ENCODE measurements around the gene HOXC12. TPM values are rescaled to one million over a fixed set of nuclear protein-coding genes. Genes with fewer than 3 reads are reported as not detected.
A peak's percentile ranks its signal among the peaks of the same experiment; 100 is the strongest.

Gene HOXC12, protein sequence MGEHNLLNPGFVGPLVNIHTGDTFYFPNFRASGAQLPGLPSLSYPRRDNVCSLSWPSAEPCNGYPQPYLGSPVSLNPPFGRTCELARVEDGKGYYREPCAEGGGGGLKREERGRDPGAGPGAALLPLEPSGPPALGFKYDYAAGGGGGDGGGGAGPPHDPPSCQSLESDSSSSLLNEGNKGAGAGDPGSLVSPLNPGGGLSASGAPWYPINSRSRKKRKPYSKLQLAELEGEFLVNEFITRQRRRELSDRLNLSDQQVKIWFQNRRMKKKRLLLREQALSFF
- total RNA-seq: not detected
- not detected for polyA plus RNA-seq

DNA sequence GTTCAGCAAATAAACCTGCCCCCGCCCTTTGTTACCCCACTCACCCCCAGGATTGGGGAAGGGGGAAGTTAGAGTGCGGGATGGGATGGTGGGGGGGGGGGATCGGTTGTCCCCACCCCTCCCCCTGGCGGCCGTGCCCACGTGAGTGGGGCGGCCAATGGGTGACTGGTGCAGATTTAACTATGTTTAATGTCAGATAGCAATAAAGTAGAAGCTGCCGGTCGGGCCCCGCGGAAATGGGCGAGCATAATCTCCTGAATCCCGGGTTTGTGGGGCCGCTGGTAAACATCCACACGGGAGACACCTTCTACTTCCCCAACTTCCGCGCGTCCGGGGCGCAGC lies at the start of gene HOXC12:
Gene HOXC12 (plus strand): TSS at position 210 of the 342 bp plus-strand sequence. CDS start 27 bp downstream, at position 237.
- Mint-ChIP-seq H3K36me3 (peaks cover 0 to 2% (median 0%) of the 10 kb centered on the region in 3 donors), H3K4me3 (peak within 1 kb of the TSS in 4 of 7 donors; percentile 37 to 69 (median 42)), H3K27me3 (peaks cover 88 to 94% of the 10 kb centered on the region in 2 donors), H3K4me1 (peaks cover 19 to 43% (median 25%) of the 10 kb centered on the region in 3 donors), H3K27ac (peak within 1 kb of the TSS in 2 of 8 donors; percentile 39 to 72), H3K9me3 (peaks cover 0 to 12% (median 4%) of the 10 kb centered on the region in 5 donors)
- no peak within 1 kb of the TSS for H3K27ac ChIP-seq (ENCODE audit: low read depth, low read length)
- DNase-seq: no peak
- no peaks in the 10 kb centered on the region for H3K9me3 ChIP-seq (ENCODE audit: low read length)
- peaks cover 95% of the 10 kb centered on the region for H3K27me3 ChIP-seq (ENCODE audit: insufficient read depth, low read length, poor library complexity, severe bottlenecking)
- no peaks in the 10 kb centered on the region for H3K36me3 ChIP-seq (ENCODE audit: insufficient read depth, low read length)
- H3K4me3 ChIP-seq (ENCODE audit: low read length): no peak within 1 kb of the TSS
- POLR2A ChIA-PET: no interaction called here
- CTCF ChIA-PET: no interaction called here
- H3K4me1 ChIP-seq (ENCODE audit: insufficient read depth, low read length): peaks cover 21% of the 10 kb centered on the region

DNA sequence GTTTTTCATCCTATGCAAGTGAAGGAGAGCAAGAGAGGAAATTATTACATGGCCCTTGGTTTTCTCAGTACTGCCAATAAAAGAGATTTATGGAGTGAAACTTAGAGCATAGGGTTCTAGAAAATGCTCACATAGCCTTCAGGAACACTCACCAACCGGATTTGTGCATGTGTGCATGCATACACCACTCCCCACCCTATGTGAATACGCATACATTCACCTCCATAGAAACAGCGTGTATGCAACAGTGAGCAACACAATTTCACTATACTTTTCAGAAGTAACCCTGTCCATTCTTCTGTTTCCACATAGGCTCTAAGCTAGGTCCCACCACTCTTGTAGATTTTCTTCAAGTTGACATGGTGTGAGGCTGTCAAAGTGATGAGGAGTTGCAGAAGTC lies 47.6 kb upstream of the HOXC12 start:
- no peaks in the 10 kb centered on the region for H3K36me3 ChIP-seq (ENCODE audit: insufficient read depth, low read length)
- no peak overlapping the region for H3K27ac ChIP-seq (ENCODE audit: low read depth, low read length)
- no peaks in the 10 kb centered on the region for H3K4me1 ChIP-seq (ENCODE audit: insufficient read depth, low read length)
- POLR2A ChIA-PET: no interaction called here
- Mint-ChIP-seq H3K27me3 (peaks cover 18 to 35% of the 10 kb centered on the region in 2 donors), H3K4me3 (no peak overlapping the region), H3K36me3 (no peaks in the 10 kb centered on the region), H3K27ac (no peak overlapping the region), H3K9me3 (no peaks in the 10 kb centered on the region), H3K4me1 (no peaks in the 10 kb centered on the region)
- H3K9me3 ChIP-seq (ENCODE audit: low read length): no peaks in the 10 kb centered on the region
- no peak for DNase-seq
- peaks cover 4% of the 10 kb centered on the region for H3K27me3 ChIP-seq (ENCODE audit: insufficient read depth, low read length, poor library complexity, severe bottlenecking)
- no peak overlapping the region for H3K4me3 ChIP-seq (ENCODE audit: low read length)
- CTCF ChIA-PET: no interaction called here

DNA sequence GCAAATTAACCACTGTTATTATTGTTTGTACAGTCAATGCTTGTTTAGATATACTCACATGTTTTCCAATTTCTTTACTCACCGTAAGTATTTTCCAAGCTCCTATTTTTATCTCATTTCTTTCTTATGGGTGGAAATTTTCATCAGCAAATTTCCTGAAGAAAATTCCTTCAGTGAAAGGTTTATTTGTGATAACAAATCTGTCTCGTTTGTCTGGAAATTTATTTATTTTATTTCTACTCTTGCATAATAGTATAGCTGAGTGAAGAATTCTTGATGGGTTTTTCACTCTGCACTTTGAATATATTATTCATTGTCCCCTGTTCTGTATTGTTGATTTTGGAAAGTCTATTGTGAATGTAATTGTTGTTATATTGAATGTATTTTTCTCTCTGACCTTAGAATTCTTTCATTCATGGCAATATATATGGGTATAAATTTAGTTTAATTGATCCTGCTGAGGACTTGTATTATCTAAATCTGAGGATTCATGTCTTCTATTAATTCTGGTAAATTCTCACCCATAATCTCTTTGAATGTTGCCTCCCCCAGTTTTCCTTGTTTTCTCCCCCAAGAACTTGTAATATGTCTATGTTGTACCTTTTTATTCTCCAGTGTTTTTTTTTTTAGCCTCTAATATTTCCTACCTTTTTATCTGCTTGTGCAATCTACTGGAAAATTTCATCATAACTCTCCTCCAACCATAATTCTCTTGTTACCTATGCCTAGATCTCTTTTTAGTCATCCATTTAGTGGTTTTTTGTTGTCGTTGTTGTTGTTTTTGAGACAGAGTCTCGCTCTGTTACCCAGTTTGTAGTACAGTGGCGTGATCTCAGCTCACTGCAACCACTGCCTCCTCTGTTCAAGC lies 37.7 kb upstream of the HOXC12 start:
- Histone ChIP-seq H3K36me3 (ENCODE audit: insufficient read depth, low read length) (no peaks in the 10 kb centered on the region), H3K27me3 (ENCODE audit: insufficient read depth, low read length, poor library complexity, severe bottlenecking) (peaks cover 25% of the 10 kb centered on the region), H3K9me3 (ENCODE audit: low read length) (no peaks in the 10 kb centered on the region), H3K4me3 (ENCODE audit: low read length) (no peak overlapping the region), H3K4me1 (ENCODE audit: insufficient read depth, low read length) (no peaks in the 10 kb centered on the region), H3K27ac (ENCODE audit: low read depth, low read length) (no peak overlapping the region)
- no peak overlapping the region for H3K27ac Mint-ChIP-seq
- H3K4me1 Mint-ChIP-seq: no peaks in the 10 kb centered on the region
- CTCF ChIA-PET: no interaction called here
- H3K9me3 Mint-ChIP-seq: no peaks in the 10 kb centered on the region
- no peak for DNase-seq
- POLR2A ChIA-PET: no interaction called here
- no peaks in the 10 kb centered on the region for H3K36me3 Mint-ChIP-seq
- peaks cover 23 to 75% of the 10 kb centered on the region in 2 donors for H3K27me3 Mint-ChIP-seq
- no peak overlapping the region for H3K4me3 Mint-ChIP-seq

DNA sequence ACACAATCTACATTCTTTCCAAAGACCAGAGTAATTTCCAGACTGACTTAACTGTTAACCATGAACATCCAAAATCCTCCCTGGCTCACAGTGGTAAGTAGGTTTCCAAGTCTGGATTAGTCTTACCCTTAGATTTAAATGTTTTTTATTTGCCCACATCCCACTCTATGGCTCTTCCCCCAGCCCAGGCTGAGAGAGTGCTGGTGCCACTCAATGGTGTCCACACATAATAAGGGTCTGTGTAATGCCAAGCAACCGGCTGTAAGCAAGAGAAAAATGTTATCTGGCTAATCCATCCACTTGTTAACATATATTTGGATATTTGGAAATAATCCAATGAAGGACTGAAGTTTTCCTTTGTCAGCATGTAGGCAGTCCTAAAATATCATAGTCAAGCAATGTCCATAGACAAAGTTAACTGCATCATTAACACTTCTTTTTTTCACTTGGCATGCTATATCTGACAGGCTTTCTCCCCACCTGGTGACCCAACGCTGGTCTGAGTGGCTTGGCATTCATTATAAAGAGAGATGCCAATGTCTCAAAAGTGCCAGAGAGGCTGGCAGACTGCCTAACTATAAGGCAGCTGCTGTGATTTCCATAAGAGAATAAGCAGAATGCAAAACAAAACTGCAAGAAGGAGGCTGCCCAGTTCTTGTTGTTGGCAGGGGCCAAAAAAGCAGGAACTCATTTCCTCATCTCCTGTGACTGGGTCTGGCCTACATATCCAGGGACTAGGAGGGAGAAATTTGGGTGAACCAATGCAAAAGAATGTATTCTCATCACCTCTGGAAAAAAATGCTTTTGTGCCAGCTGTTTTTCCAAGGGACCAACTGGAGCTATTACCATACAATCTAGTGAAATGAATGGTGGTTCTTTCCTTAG lies 29.9 kb upstream of the HOXC12 start:
- no peaks in the 10 kb centered on the region for H3K4me1 ChIP-seq (ENCODE audit: insufficient read depth, low read length)
- Mint-ChIP-seq H3K9me3 (peaks cover 0 to 2% (median 0%) of the 10 kb centered on the region in 5 donors), H3K4me1 (no peaks in the 10 kb centered on the region), H3K4me3 (no peak overlapping the region), H3K36me3 (no peaks in the 10 kb centered on the region), H3K27ac (no peak overlapping the region), H3K27me3 (peaks cover 67 to 92% of the 10 kb centered on the region in 2 donors)
- no peak overlapping the region for H3K4me3 ChIP-seq (ENCODE audit: low read length)
- H3K27ac ChIP-seq (ENCODE audit: low read depth, low read length): no peak overlapping the region
- POLR2A ChIA-PET: no interaction called here
- H3K27me3 ChIP-seq (ENCODE audit: insufficient read depth, low read length, poor library complexity, severe bottlenecking): peaks cover 65% of the 10 kb centered on the region
- no peak for DNase-seq
- no peaks in the 10 kb centered on the region for H3K9me3 ChIP-seq (ENCODE audit: low read length)
- no peaks in the 10 kb centered on the region for H3K36me3 ChIP-seq (ENCODE audit: insufficient read depth, low read length)
- CTCF ChIA-PET: no interaction called here

DNA sequence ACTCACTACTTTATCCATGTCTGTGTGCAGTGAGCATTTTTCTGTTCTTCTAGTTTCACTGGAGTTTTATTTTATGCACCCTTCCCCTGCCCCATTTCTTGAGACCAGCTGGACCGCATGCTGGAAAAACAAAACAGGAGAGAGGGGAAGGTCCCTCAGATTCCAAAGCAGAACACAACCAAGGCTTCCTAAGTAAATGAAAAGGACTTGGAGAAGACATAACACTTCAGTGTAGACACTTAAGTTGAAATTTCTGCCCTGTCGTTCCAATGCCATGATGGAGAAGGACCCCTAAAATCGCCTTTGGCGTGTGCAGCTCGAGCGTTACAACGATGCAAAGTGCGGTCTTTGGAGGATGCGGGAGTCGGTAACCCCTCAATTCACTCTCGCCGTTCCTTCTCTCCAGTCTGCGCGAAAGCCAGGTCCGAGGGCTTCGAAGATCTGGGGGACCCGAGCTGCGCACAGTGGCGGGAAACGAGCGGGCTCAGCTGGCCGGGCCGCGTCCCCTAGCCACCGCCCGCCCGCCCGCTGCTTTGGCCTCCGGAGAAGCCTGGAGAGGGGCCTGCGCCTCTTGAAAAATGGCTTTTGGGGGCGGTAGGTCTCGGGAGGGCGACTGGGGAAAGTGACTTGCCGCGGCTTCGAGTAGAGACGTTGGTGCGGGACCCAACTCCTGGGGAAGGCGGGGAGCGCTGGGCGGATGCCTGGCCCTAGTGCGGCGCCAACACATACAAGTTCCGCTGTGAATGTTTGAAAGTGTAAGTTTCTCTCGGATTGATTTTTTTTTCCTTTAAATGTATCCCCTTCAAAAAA lies 27.3 kb upstream of the HOXC12 start:
- H3K4me1 Mint-ChIP-seq: no peaks in the 10 kb centered on the region
- no peak overlapping the region for H3K4me3 ChIP-seq (ENCODE audit: low read length)
- H3K4me1 ChIP-seq (ENCODE audit: insufficient read depth, low read length): no peaks in the 10 kb centered on the region
- no peak overlapping the region for H3K27ac Mint-ChIP-seq
- ChIA-PET CTCF (no interaction called here), POLR2A (interaction anchor here (0.7 kb wide), 1 partner anchor 105 kb away, joined by 3 read pairs; the partner anchor contains the start of gene HOXC5)
- peaks cover 82 to 92% of the 10 kb centered on the region in 2 donors for H3K27me3 Mint-ChIP-seq
- H3K36me3 Mint-ChIP-seq: no peaks in the 10 kb centered on the region
- peak overlapping the region in 1 of 7 donors; percentile 24 for H3K4me3 Mint-ChIP-seq
- H3K27ac ChIP-seq (ENCODE audit: low read depth, low read length): no peak overlapping the region
- no peaks in the 10 kb centered on the region for H3K36me3 ChIP-seq (ENCODE audit: insufficient read depth, low read length)
- DNase-seq: no peak
- H3K9me3 Mint-ChIP-seq: peaks cover 0 to 2% (median 0%) of the 10 kb centered on the region in 5 donors
- peaks cover 70% of the 10 kb centered on the region for H3K27me3 ChIP-seq (ENCODE audit: insufficient read depth, low read length, poor library complexity, severe bottlenecking)
- no peaks in the 10 kb centered on the region for H3K9me3 ChIP-seq (ENCODE audit: low read length)

DNA sequence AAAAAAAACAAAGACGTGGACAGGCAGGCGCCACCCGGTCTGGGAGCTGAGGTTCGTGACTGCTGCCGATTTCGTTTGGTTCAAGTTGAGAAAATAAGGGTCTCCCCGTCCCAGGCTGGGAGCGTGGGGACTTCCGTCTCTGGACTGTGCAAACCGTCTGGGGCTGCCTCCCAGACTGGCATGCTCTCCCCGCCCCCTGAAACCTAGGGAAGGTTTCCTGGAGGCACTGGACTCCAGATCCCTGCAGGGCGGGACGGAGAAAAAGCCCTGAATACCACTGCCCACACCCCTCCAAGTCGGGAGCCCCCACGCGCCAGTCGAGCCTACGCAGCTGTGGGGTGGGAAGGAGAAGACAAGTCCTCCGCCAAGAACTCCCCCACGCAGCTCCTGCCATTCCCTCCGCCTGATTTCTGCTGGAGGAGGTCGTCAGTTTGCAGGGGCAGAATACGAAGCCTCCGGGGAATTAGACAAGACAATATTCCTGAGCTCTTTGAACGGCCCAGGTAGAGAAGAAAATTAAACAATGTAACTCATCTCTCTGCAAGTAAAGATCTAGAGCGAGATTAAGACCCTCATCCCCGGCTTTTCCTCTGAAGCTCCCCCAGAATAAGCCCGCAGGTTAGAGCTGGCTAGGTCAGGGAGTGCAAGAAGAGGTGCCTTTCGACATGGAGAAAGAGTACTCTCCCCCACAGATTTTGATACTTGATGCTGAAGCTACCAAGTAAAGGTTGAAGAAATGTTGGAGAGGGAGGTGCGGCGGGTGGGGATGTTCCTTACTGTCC lies 26.5 kb upstream of the HOXC12 start:
- no peaks in the 10 kb centered on the region for H3K36me3 Mint-ChIP-seq
- peaks cover 84 to 92% of the 10 kb centered on the region in 2 donors for H3K27me3 Mint-ChIP-seq
- no peak overlapping the region for H3K27ac ChIP-seq (ENCODE audit: low read depth, low read length)
- H3K36me3 ChIP-seq (ENCODE audit: insufficient read depth, low read length): no peaks in the 10 kb centered on the region
- H3K9me3 Mint-ChIP-seq: peaks cover 0 to 2% (median 0%) of the 10 kb centered on the region in 5 donors
- H3K4me3 Mint-ChIP-seq: no peak overlapping the region
- H3K9me3 ChIP-seq (ENCODE audit: low read length): no peaks in the 10 kb centered on the region
- no peak overlapping the region for H3K4me3 ChIP-seq (ENCODE audit: low read length)
- H3K4me1 ChIP-seq (ENCODE audit: insufficient read depth, low read length): no peaks in the 10 kb centered on the region
- POLR2A ChIA-PET: interaction anchor here (0.7 kb wide), 1 partner anchor 104 kb away, joined by 3 read pairs; the partner anchor contains the start of gene HOXC5
- CTCF ChIA-PET: no interaction called here
- H3K27me3 ChIP-seq (ENCODE audit: insufficient read depth, low read length, poor library complexity, severe bottlenecking): peaks cover 77% of the 10 kb centered on the region
- H3K4me1 Mint-ChIP-seq: no peaks in the 10 kb centered on the region
- no peak for DNase-seq
- no peak overlapping the region for H3K27ac Mint-ChIP-seq

DNA sequence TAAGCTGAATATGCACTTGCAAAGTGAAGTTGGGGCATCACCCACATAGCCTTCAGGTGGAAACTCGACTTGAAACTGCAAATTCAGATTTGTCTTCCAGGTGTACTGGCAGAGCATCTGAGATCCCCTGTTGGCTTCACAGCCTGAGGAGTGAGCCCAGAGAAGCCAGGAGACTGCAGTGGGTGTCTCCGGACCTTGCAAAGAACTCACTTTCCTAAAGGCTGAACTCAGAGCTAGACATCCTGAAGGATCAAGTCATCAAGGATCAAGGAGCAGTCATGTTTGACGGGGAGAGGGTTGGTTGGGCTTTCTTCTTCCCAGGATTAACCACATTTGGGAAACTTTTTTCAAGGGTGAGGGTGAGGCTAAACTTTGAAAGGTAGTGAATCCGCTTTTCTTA lies 25.2 kb upstream of the HOXC12 start:
- no peaks in the 10 kb centered on the region for H3K4me1 Mint-ChIP-seq

More for the DNA sequence above, 25.2 kb upstream of the HOXC12 start:
- Mint-ChIP-seq H3K36me3 (no peaks in the 10 kb centered on the region), H3K27ac (no peak overlapping the region), H3K4me3 (no peak overlapping the region), H3K27me3 (peaks cover 83 to 92% of the 10 kb centered on the region in 2 donors), H3K9me3 (peaks cover 0 to 2% (median 0%) of the 10 kb centered on the region in 5 donors)
- ChIA-PET CTCF (no interaction called here), POLR2A (no interaction called here)
- no peak overlapping the region for H3K27ac ChIP-seq (ENCODE audit: low read depth, low read length)
- no peaks in the 10 kb centered on the region for H3K9me3 ChIP-seq (ENCODE audit: low read length)
- no peaks in the 10 kb centered on the region for H3K36me3 ChIP-seq (ENCODE audit: insufficient read depth, low read length)
- H3K4me3 ChIP-seq (ENCODE audit: low read length): no peak overlapping the region
- H3K27me3 ChIP-seq (ENCODE audit: insufficient read depth, low read length, poor library complexity, severe bottlenecking): peaks cover 80% of the 10 kb centered on the region
- H3K4me1 ChIP-seq (ENCODE audit: insufficient read depth, low read length): no peaks in the 10 kb centered on the region
- DNase-seq: no peak
